ENCODE data around the gene IL34. TPM values are rescaled to one million over a fixed set of nuclear protein-coding genes. Genes with fewer than 3 reads are reported as not detected.

The IL34 gene
- total RNA-seq, 1 experiment from 2014 or later: 1.4 TPM

Other genes with a start within 250 kb of the IL34 start
- 8.9 and 9.2 TPM in 2 replicates for gene ST3GAL2, start 207.5 kb upstream of the IL34 start, total RNA-seq (2014; rRNA removed; shearing (Covaris generic); ENCODE audit: low replicate concordance)
- gene FCSK, start 192.0 kb upstream of the IL34 start, total RNA-seq (2014; rRNA removed; shearing (Covaris generic); ENCODE audit: low replicate concordance): 1.0 and 6.3 TPM in 2 replicates
- gene COG4, start 123.0 kb upstream of the IL34 start, total RNA-seq (2014; rRNA removed; shearing (Covaris generic); ENCODE audit: low replicate concordance): 48.5 and 61.4 TPM in 2 replicates
- gene SF3B3, start 122.7 kb upstream of the IL34 start, total RNA-seq (2014; rRNA removed; shearing (Covaris generic); ENCODE audit: low replicate concordance): 23.0 and 35.7 TPM in 2 replicates
- 13.6 and 52.0 TPM in 2 replicates for gene MTSS2, start 39.5 kb downstream of the IL34 start, total RNA-seq (2014; rRNA removed; shearing (Covaris generic); ENCODE audit: low replicate concordance)
- 8.9 and 15.4 TPM in 2 replicates for gene VAC14, start 154.6 kb downstream of the IL34 start, total RNA-seq (2014; rRNA removed; shearing (Covaris generic); ENCODE audit: low replicate concordance)